K562 (cell line): ENCODE results near the gene SPIB. TPM values are rescaled to one million over a fixed set of nuclear protein-coding genes. Genes with fewer than 3 reads are reported as not detected.

Source experiments
- ATAC-seq: fragments of 200-7000 bp; cut with Tn5 transposase; 3 replicates; pipeline ENCODE4 v1.9.1; 2020; ENCODE audit warnings: moderate library complexity
- BruUV-seq: library from RNA; stranded (reverse); fragments of 400-500 nt; replicated peaks from 2 replicates; lab custom pipeline; 2021; lab: Mats Ljungman, UMichigan
- CTCF ChIA-PET: fragments of 300-600 bp; formaldehyde crosslinking; extraction: SDS; loops from one replicate; lab custom pipeline; 2021; ENCODE audit warnings: low intra/inter-chr PET ratio; lab: Yijun Ruan, JAX
- POLR2A ChIA-PET: fragments of 300-600, 350-650 bp; sonication (Branson Sonifier 250); formaldehyde crosslinking; extraction: SDS; loops from one replicate; lab custom pipeline; 2021; ENCODE audit warnings: antibody characterized with exemption, inconsistent platforms; lab: Yijun Ruan, JAX
- DNase-seq, 4 experiments: peaks; one replicate each; pipeline versions ENCODE4 v3.0.0 to v3.0.0-alpha.2; 2011 to 2018; ENCODE audit warnings: low spot score in 3 of 4, mixed read lengths in 3 of 4; ENCODE audit errors: extremely low read depth in 1 of 4
- FAIRE-seq: peaks from 2 replicates; lab custom pipeline; 2011; peaks lifted over from hg19 to GRCh38; lab: Jason Lieb, UNC
- H2AFZ ChIP-seq: 2 replicates; pipeline ENCODE4 v1.6.0; 2011; ENCODE audit warnings: low read depth, low read length, control low read depth, inconsistent platforms
- H3K27ac ChIP-seq: fragments of 200-600 bp; 3 replicates; pipeline ENCODE4 v1.8.0; 2011; ENCODE audit warnings: low read depth, mild to moderate bottlenecking, control low read depth, inconsistent platforms, low read length, moderate library complexity, mixed read lengths; ENCODE audit errors: extremely low read depth
- H3K27me3 ChIP-seq, 2 experiments: fragments of 300-600 bp in 1 of 2; 2 replicates in 1 of 2; 3 replicates in 1 of 2; pipeline versions ENCODE4 v1.6.0 to v1.8.0; 2011; ENCODE audit warnings: inconsistent platforms in 2 of 2, low read length in 2 of 2, mild to moderate bottlenecking in 1 of 2, mixed read lengths in 1 of 2, moderate library complexity in 1 of 2; ENCODE audit not compliant: control insufficient read depth in 2 of 2, insufficient read depth in 2 of 2
- H3K36me3 ChIP-seq: fragments of 300-600 bp; 3 replicates; pipeline ENCODE4 v1.8.0; 2011; ENCODE audit warnings: mild to moderate bottlenecking, low read length, inconsistent platforms; ENCODE audit not compliant: control insufficient read depth, insufficient read depth
- H3K4me1 ChIP-seq, 2 experiments: fragments of 200-600 bp in 1 of 2; replicated peaks in 1 of 2; 2 replicates in 1 of 2; 3 replicates in 1 of 2; pipeline versions ENCODE4 v1.5.1 to v1.8.0; 2011; ENCODE audit warnings: inconsistent platforms in 2 of 2, low read length in 2 of 2, mild to moderate bottlenecking in 1 of 2, mixed read lengths in 1 of 2, moderate library complexity in 1 of 2; ENCODE audit not compliant: control insufficient read depth in 2 of 2, insufficient read depth in 2 of 2
- H3K4me2 ChIP-seq: 2 replicates; pipeline ENCODE4 v1.6.1; 2011; ENCODE audit warnings: low read length, control low read depth, inconsistent platforms, mixed read lengths; ENCODE audit not compliant: insufficient read depth
- H3K4me3 ChIP-seq: fragments of 200-600 bp; sonication (generic), shearing (Covaris generic); 2 replicates; pipeline ENCODE4 v1.5.1; 2016; ENCODE audit warnings: control low read depth, inconsistent platforms
- H3K79me2 ChIP-seq: fragments of 200-600 bp; 3 replicates; pipeline ENCODE4 v1.8.0; 2011; ENCODE audit warnings: low read length, inconsistent platforms; ENCODE audit not compliant: control insufficient read depth, insufficient read depth
- H3K9ac ChIP-seq, 2 experiments: 2 replicates each; pipeline versions ENCODE4 v1.6.0 to v1.6.1; 2011; ENCODE audit warnings: low read depth in 2 of 2, low read length in 2 of 2, control low read depth in 1 of 2, inconsistent platforms in 1 of 2, mild to moderate bottlenecking in 1 of 2, mixed read lengths in 1 of 2; ENCODE audit not compliant: insufficient read depth in 1 of 2
- H3K9me1 ChIP-seq: one replicate; pipeline ENCODE4 v1.6.0; 2011; ENCODE audit warnings: inconsistent platforms, mild to moderate bottlenecking, low read length, moderate library complexity; ENCODE audit not compliant: control insufficient read depth, insufficient read depth
- H3K9me3 ChIP-seq: replicated peaks from 2 replicates; pipeline ENCODE4 v1.5.1; 2011; ENCODE audit warnings: low read depth, low read length, inconsistent platforms; ENCODE audit not compliant: control insufficient read depth, insufficient read depth
- H4K20me1 ChIP-seq: replicated peaks from 2 replicates; pipeline ENCODE4 v1.6.1; 2011; ENCODE audit warnings: low read length, inconsistent platforms, mixed read lengths; ENCODE audit not compliant: control insufficient read depth, insufficient read depth
- ADNP ChIP-seq: fragments of 200-800 bp; sonication (Bioruptor generic); IDR thresholded peaks from 2 replicates; pipeline ENCODE4 v1.6.1; 2016; ENCODE audit warnings: missing genetic modification characterization, missing compliant biosample characterization
- BCOR ChIP-seq: fragments of 450-650 bp; IDR thresholded peaks from 2 replicates; pipeline ENCODE4 v1.6.1; 2016
- C11orf30 ChIP-seq: fragments of 450-650 bp; IDR thresholded peaks from 2 replicates; pipeline ENCODE4 v1.6.1; 2016; ENCODE audit warnings: low read depth, mild to moderate bottlenecking
- HDAC2 ChIP-seq: fragments of 450-650 bp; IDR thresholded peaks from 2 replicates; pipeline ENCODE4 v1.6.1; 2016; ENCODE audit warnings: mild to moderate bottlenecking
- KDM1A ChIP-seq, 2 experiments: fragments of 450-650 bp; IDR thresholded peaks; 2 replicates each; pipeline ENCODE4 v1.6.1; 2016; ENCODE audit warnings: mild to moderate bottlenecking in 2 of 2
- PHF20 ChIP-seq: fragments of 450-650 bp; IDR thresholded peaks from 2 replicates; pipeline ENCODE4 v1.6.1; 2018; ENCODE audit not compliant: partially characterized antibody
- POLR3G ChIP-seq: IDR thresholded peaks from 2 replicates; pipeline ENCODE4 v1.6.1; 2011; ENCODE audit not compliant: insufficient read length, insufficient replicate concordance; ENCODE audit errors: extremely low read depth
- RBM22 ChIP-seq: fragments of 200-400 bp; formaldehyde crosslinking; IDR thresholded peaks from 2 replicates; pipeline ENCODE4 v1.6.1; 2018; ENCODE audit warnings: low read length, low read depth; ENCODE audit not compliant: poor library complexity, severe bottlenecking
- RBM25 ChIP-seq: fragments of 200-400 bp; formaldehyde crosslinking; IDR thresholded peaks from 2 replicates; pipeline ENCODE4 v1.6.1; 2018; ENCODE audit warnings: low read length, low read depth, moderate library complexity; ENCODE audit not compliant: severe bottlenecking
- RCOR1 ChIP-seq, 2 experiments: IDR thresholded peaks; 2 replicates each; pipeline ENCODE4 v1.6.1; 2012; ENCODE audit warnings: low read depth in 2 of 2, low read length in 2 of 2, borderline replicate concordance in 1 of 2, improper control_type of control experiment in 1 of 2
- SMARCB1 ChIP-seq: IDR thresholded peaks from 2 replicates; pipeline ENCODE4 v1.6.1; 2011; ENCODE audit warnings: improper control_type of control experiment, low read depth; ENCODE audit not compliant: insufficient read length
- SMARCC2 ChIP-seq: fragments of 450-650 bp; IDR thresholded peaks from 2 replicates; pipeline ENCODE4 v1.6.1; 2017; ENCODE audit warnings: antibody characterized with exemption, moderate library complexity, mild to moderate bottlenecking, low read depth
- ZBTB12 ChIP-seq: fragments of 250-450 bp; sonication (Bioruptor Pico); IDR thresholded peaks from 2 replicates; pipeline ENCODE4 v1.4.0; 2020
- ZNF57 ChIP-seq: fragments of 450-650 bp; formaldehyde crosslinking; IDR thresholded peaks from 2 replicates; pipeline ENCODE4 v1.4.0; 2020; ENCODE audit warnings: mild to moderate bottlenecking, moderate library complexity
- whole genome bisulfite sequencing: fragments of 100-300 bp; shearing (Covaris generic); methylation state at CpG from one replicate; pipeline ENCODE4 v1.1.6; 2016; ENCODE audit warnings: low coverage, mixed read lengths; ENCODE audit not compliant: insufficient coverage; ENCODE audit errors: missing lambda C conversion rate; 5-methylcytosine and 5-hydroxymethylcytosine counted together
- in situ Hi-C: fragments of 300-500 bp; cut with MboI; formaldehyde crosslinking; loops from 4 replicates; pipeline ENCODE4 v1.15.0; 2018; ENCODE audit warnings: inconsistent platforms, mixed read lengths
- intact Hi-C: fragments of 100-400 bp; cut with micrococcal nuclease; formaldehyde crosslinking; loops from 2 replicates; pipeline ENCODE4 v1.14.2; 2022
- polyA plus RNA-seq, 8 experiments: library from polyadenylated mRNA; depleted of rRNA in 4 of 8; stranded (reverse) in 5 of 8; unstranded in 3 of 8; fragments of >200 nt; fragmentation: Nextera tagmentation in 2 of 8; fragmentation: Illumina TruSeq in 1 of 8; extraction: Ambion mirVana in 2 of 8; extraction: Trizol in 1 of 8; gene quantifications; 2 replicates each; pipeline versions ENCODE4 v1.2.1 to v1.2.3, GENCODE V29; 2011 to 2014; ENCODE audit warnings: inconsistent platforms in 1 of 8, missing spikeins in 1 of 8
- total RNA-seq, 7 experiments: library from RNA; depleted of rRNA in 6 of 7; stranded (reverse); fragments of >200 nt in 6 of 7; fragmentation: Illumina TruSeq in 2 of 7; extraction: Trizol in 2 of 7; gene quantifications; 2 replicates each; pipeline versions ENCODE4 v1.2.1 to v1.2.3, GENCODE V29; 2011 to 2021; ENCODE audit warnings: low replicate concordance in 1 of 7
- TF ChIP-seq, protein P1 (sequence below): fragments of 450-650 bp; conservative IDR thresholded peaks from 2 replicates; pipeline ENCODE4 v1.6.1; 2016; ENCODE audit warnings: missing genetic modification characterization, low read depth, mild to moderate bottlenecking, control low read depth, missing compliant biosample characterization

Gene SPIB
- total and polyA plus RNA-seq, 9 of the 15 experiments (the other 6 are each of a cell fraction or from before 2014, with no cell fraction given), result 0.06 to 1.0 (median 0.43) TPM; not detected in 1

- Histone ChIP-seq H2AFZ (no peak overlapping the region), H3K9me1 (no peaks in the 10 kb centered on the region), H3K4me1 (peaks cover 13 to 55% of the 10 kb centered on the region in 2 experiments), H3K36me3 (peaks cover 80% of the 10 kb centered on the region; the same call in 2 of the 3 replicates), H3K27ac (no peak overlapping the region), H3K27me3 (no peaks in the 10 kb centered on the region), H4K20me1 (no peaks in the 10 kb centered on the region), H3K4me2 (no peak overlapping the region), H3K9ac (peak overlapping the region in 1 of 2 experiments; percentile 43; a peak in 1 of 4 replicates), H3K9me3 (no peaks in the 10 kb centered on the region), H3K79me2 (no peaks in the 10 kb centered on the region), H3K4me3 (no peak overlapping the region)
- DNase-seq, result no peak
- ChIA-PET POLR2A (interaction anchor here (0.8 kb wide), 2 partner anchors 29 to 43 kb away, joined by 3 to 5 read pairs; partner anchors contain the start of gene POLD1), CTCF (interaction anchor here (2.4 kb wide), 1 partner anchor 56 kb away, joined by 14 read pairs; no protein-coding TSS in a partner anchor)
- TF ChIP-seq C11orf30 (no peak), RCOR1 (IDR thresholded peaks at IDR 0.05; ENCODE audit: borderline replicate concordance in 1 of 2, low read depth in 2 of 2, low read length in 2 of 2) (peak in 1 of 2 experiments; percentile 43; a peak in 1 of 4 replicates), SMARCC2 (no peak), PHF20 (peak; percentile 28), RBM25 (peak; percentile 69), BCOR (peak; percentile 89), HDAC2 (0 out of 2 replicates have a peak, but pooled peaks have one; percentile 38), SMARCB1 (no peak), ZBTB12 (no peak), KDM1A (IDR thresholded peaks at IDR 0.05) (peak; percentile 44 to 52; a peak in 3 of 4 replicates), ADNP (tag) (peak; percentile 71), RBM22 (peak; percentile 25), ZNF57 (CRISPR knock-in tag) (no peak), POLR3G (no peak)
- TF ChIP-seq, protein P1, sequence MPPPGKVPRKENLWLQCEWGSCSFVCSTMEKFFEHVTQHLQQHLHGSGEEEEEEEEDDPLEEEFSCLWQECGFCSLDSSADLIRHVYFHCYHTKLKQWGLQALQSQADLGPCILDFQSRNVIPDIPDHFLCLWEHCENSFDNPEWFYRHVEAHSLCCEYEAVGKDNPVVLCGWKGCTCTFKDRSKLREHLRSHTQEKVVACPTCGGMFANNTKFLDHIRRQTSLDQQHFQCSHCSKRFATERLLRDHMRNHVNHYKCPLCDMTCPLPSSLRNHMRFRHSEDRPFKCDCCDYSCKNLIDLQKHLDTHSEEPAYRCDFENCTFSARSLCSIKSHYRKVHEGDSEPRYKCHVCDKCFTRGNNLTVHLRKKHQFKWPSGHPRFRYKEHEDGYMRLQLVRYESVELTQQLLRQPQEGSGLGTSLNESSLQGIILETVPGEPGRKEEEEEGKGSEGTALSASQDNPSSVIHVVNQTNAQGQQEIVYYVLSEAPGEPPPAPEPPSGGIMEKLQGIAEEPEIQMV (tag), result no peak
- 93% methylated on average over 13 of the region's 13 CpGs for WGBS
- no peak for ATAC-seq
- intact Hi-C loops (no loop called here), in situ Hi-C loops (no loop called here)
- BruUV-seq, result no TSS peak
- no peak for FAIRE-seq
Measured at GRCh38 chr19:50413096-50413495, 5.6 kb upstream of the SPIB start.
